HEK293 (cell line): ENCODE results near the gene LRP2BP.

Experiments
- CTCF ChIA-PET: fragments of 350-600 bp; formaldehyde crosslinking; extraction: SDS; loops from one replicate; lab custom pipeline; 2021; ENCODE audit warnings: antibody characterized with exemption; lab: Yijun Ruan, JAX
- POLR2A ChIA-PET: fragments of 300-600 bp; formaldehyde crosslinking; extraction: SDS; loops from one replicate; lab custom pipeline; 2020; ENCODE audit warnings: antibody characterized with exemption, inconsistent platforms; lab: Yijun Ruan, JAX
- H3K27ac ChIP-seq: fragments of 200-500 bp; sonication (Bioruptor generic); 2 replicates; pipeline ENCODE4 v1.5.1; 2014; ENCODE audit warnings: low read depth, low read length, control low read depth, inconsistent platforms; ENCODE audit errors: extremely low read depth
- H3K36me3 ChIP-seq, 2 experiments: fragments of 200-500 bp in 1 of 2; sonication (Bioruptor generic) in 1 of 2; 1 replicate in 1 of 2; 2 replicates in 1 of 2; pipeline ENCODE4 v1.5.1; 2014 to 2017; ENCODE audit warnings: inconsistent platforms in 2 of 2, low read length in 2 of 2; ENCODE audit not compliant: control insufficient read depth in 2 of 2, insufficient read depth in 1 of 2
- H3K4me1 ChIP-seq: fragments of 200-500 bp; sonication (Bioruptor generic); 2 replicates; pipeline ENCODE4 v1.5.1; 2014; ENCODE audit warnings: mild to moderate bottlenecking, low read length, inconsistent platforms; ENCODE audit not compliant: control insufficient read depth, insufficient read depth
- H3K4me3 ChIP-seq: 2 replicates; pipeline ENCODE4 v1.5.1; 2011; ENCODE audit warnings: low read depth, mild to moderate bottlenecking, control low read depth, low read length, moderate library complexity
- H3K9me3 ChIP-seq: fragments of 200-500 bp; sonication (Bioruptor generic); 2 replicates; pipeline ENCODE4 v1.5.1; 2014; ENCODE audit warnings: low read depth, low read length, inconsistent platforms; ENCODE audit not compliant: control insufficient read depth, insufficient read depth
- AEBP2 ChIP-seq: fragments of 450-650 bp; formaldehyde crosslinking; IDR thresholded peaks from 2 replicates; pipeline ENCODE4 v1.5.1; 2016; ENCODE audit warnings: missing biosample characterization, missing genetic modification characterization, borderline replicate concordance
- FEZF1 ChIP-seq: fragments of 450-650 bp; formaldehyde crosslinking; IDR thresholded peaks from 2 replicates; pipeline ENCODE4 v1.5.1; 2016; ENCODE audit warnings: missing biosample characterization, missing genetic modification characterization
- PRDM1 ChIP-seq: fragments of 450-650 bp; formaldehyde crosslinking; IDR thresholded peaks from 2 replicates; pipeline ENCODE4; 2016; ENCODE audit warnings: missing biosample characterization, missing genetic modification characterization
- TRIM28 ChIP-seq: IDR thresholded peaks from 2 replicates; pipeline ENCODE4 v1.6.1; 2011; ENCODE audit warnings: low read length, control low read depth, borderline replicate concordance
- ZBTB1 ChIP-seq: fragments of 450-650 bp; formaldehyde crosslinking; IDR thresholded peaks from 2 replicates; pipeline ENCODE4 v1.5.1; 2016; ENCODE audit warnings: missing biosample characterization, missing genetic modification characterization
- ZBTB44 ChIP-seq: fragments of 450-650 bp; IDR thresholded peaks from 2 replicates; pipeline ENCODE4 v1.5.1; 2018; ENCODE audit warnings: missing biosample characterization, mild to moderate bottlenecking, missing genetic modification characterization
- ZNF18 ChIP-seq: fragments of 450-650 bp; formaldehyde crosslinking; IDR thresholded peaks from 2 replicates; pipeline ENCODE4 v1.5.1; 2016; ENCODE audit warnings: missing biosample characterization, missing genetic modification characterization
- ZNF26 ChIP-seq: fragments of 450-650 bp; formaldehyde crosslinking; IDR thresholded peaks from 2 replicates; pipeline ENCODE4 v1.5.1; 2016; ENCODE audit warnings: missing biosample characterization, missing genetic modification characterization
- ZNF354C ChIP-seq: fragments of 450-650 bp; formaldehyde crosslinking; IDR thresholded peaks from 2 replicates; pipeline ENCODE4 v1.5.1; 2016; ENCODE audit warnings: missing biosample characterization, missing genetic modification characterization, low read depth, borderline replicate concordance
- ZNF473 ChIP-seq: fragments of 450-650 bp; formaldehyde crosslinking; IDR thresholded peaks from 2 replicates; pipeline ENCODE4 v1.5.1; 2017; ENCODE audit warnings: missing biosample characterization, missing genetic modification characterization
- ZNF843 ChIP-seq: fragments of 450-650 bp; formaldehyde crosslinking; IDR thresholded peaks from 2 replicates; pipeline ENCODE4 v1.5.1; 2016; ENCODE audit warnings: missing biosample characterization, missing genetic modification characterization
- TF ChIP-seq, protein P1 (sequence below): fragments of 450-650 bp; formaldehyde crosslinking; IDR thresholded peaks from 2 replicates; pipeline ENCODE4 v1.5.1; 2016; ENCODE audit warnings: missing biosample characterization, missing genetic modification characterization
- TF ChIP-seq, protein P2 (sequence below): fragments of 450-650 bp; formaldehyde crosslinking; IDR thresholded peaks from 2 replicates; pipeline ENCODE4 v1.5.1; 2016; ENCODE audit warnings: missing biosample characterization, missing genetic modification characterization

The LRP2BP gene

GRCh38 chr4:185383451-185383850 lies 12.3 kb downstream of the LRP2BP start (continued):
- TF ChIP-seq PRDM1 (tag by site-specific recombination) (no peak), TRIM28 (no peak), ZNF473 (tag by site-specific recombination) (no peak)
- TF ChIP-seq, protein P1, sequence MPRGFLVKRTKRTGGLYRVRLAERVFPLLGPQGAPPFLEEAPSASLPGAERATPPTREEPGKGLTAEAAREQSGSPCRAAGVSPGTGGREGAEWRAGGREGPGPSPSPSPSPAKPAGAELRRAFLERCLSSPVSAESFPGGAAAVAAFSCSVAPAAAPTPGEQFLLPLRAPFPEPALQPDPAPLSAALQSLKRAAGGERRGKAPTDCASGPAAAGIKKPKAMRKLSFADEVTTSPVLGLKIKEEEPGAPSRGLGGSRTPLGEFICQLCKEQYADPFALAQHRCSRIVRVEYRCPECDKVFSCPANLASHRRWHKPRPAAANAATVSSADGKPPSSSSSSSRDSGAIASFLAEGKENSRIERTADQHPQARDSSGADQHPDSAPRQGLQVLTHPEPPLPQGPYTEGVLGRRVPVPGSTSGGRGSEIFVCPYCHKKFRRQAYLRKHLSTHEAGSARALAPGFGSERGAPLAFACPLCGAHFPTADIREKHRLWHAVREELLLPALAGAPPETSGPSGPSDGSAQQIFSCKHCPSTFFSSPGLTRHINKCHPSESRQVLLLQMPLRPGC (tag by site-specific recombination) = no peak

DNA sequence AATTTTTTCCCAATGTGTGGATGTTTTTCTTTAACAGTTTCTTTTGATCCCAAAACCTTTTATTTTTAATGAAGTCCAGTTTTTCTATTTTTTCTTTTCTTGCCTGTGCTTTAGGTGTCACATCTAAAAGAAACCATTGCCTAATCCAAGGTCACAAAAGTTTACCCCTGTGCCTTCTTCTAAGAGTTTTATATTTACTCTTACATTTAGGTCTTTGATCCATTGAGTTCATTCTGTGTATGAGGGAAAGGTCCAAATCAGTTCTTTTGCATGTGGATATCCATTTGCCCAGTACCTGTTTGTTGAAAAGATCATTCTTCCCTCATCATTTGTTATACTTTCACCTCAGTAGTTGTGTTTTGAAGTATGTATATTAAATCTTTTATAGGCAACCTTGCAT lies 13.0 kb downstream of the LRP2BP start:
- TF ChIP-seq ZBTB44 (no peak), FEZF1 (tag by site-specific recombination) (no peak), ZNF354C (tag by site-specific recombination) (no peak), ZNF18 (no peak), ZBTB1 (no peak), ZNF26 (tag by site-specific recombination) (no peak), ZNF843 (no peak), AEBP2 (tag by site-specific recombination) (no peak)
- TF ChIP-seq, protein P2, sequence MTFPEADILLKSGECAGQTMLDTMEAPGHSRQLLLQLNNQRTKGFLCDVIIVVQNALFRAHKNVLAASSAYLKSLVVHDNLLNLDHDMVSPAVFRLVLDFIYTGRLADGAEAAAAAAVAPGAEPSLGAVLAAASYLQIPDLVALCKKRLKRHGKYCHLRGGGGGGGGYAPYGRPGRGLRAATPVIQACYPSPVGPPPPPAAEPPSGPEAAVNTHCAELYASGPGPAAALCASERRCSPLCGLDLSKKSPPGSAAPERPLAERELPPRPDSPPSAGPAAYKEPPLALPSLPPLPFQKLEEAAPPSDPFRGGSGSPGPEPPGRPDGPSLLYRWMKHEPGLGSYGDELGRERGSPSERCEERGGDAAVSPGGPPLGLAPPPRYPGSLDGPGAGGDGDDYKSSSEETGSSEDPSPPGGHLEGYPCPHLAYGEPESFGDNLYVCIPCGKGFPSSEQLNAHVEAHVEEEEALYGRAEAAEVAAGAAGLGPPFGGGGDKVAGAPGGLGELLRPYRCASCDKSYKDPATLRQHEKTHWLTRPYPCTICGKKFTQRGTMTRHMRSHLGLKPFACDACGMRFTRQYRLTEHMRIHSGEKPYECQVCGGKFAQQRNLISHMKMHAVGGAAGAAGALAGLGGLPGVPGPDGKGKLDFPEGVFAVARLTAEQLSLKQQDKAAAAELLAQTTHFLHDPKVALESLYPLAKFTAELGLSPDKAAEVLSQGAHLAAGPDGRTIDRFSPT (tag by site-specific recombination) = no peak
- TF ChIP-seq, all 188 proteins: peak for 0
- ChIA-PET CTCF (no interaction called here), POLR2A (no interaction called here)
- H3K27ac ChIP-seq = no peak overlapping the region
- peaks cover 0 to 9% of the 10 kb centered on the region in 2 experiments; a peak in 1 of 3 replicates for H3K36me3 ChIP-seq
- no peaks in the 10 kb centered on the region for H3K4me1 ChIP-seq
- H3K4me3 ChIP-seq = no peak overlapping the region
- H3K9me3 ChIP-seq = no peaks in the 10 kb centered on the region
